HG02763 (cell line): Measurements from ENCODE around the gene CD163L1.
"Not testable (repeated sequence)": the region's sequence is repeated elsewhere in the genome, so short reads cannot be mapped to it uniquely, and the experiment has no call there.

Source experiments
- ATAC-seq: cut with Tn5 transposase; IDR thresholded peaks from one replicate; pipeline ENCODE4 v1.9.1; 2021; ENCODE audit warnings: mild to moderate bottlenecking, moderate library complexity; ENCODE audit not compliant: unreplicated experiment

CD163L1 gene

DNA sequence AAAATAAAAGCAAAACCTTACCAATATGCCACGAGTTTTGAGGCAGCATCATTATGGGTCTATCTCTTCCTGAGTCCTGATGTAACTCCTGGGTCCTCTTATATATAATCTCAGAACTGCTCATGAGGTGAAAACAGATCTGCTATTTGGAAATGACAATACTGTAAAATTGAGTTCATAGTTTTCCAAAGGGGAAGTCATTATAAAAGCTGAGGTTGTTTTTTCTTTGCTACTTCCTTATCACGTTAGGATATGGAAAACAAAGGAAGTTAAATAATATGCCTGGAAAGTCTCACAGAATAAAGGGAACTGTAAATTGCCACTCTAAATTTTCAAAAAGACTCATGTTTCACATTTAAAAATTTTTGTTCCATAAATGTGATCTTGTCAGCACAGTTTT lies at the start of gene CD163L1:
Gene CD163L1 (minus strand): TSS at position 78 of the 400 bp plus-strand sequence. CDS start 26 bp downstream, at position 52.
- ATAC-seq = no peak

- ATAC-seq = no peak
Observed at GRCh38 chr12:7493006-7493405, 49.1 kb upstream of the CD163L1 start.

- ATAC-seq = no peak
Observed at GRCh38 chr12:7486512-7486911, 42.6 kb upstream of the CD163L1 start.

DNA sequence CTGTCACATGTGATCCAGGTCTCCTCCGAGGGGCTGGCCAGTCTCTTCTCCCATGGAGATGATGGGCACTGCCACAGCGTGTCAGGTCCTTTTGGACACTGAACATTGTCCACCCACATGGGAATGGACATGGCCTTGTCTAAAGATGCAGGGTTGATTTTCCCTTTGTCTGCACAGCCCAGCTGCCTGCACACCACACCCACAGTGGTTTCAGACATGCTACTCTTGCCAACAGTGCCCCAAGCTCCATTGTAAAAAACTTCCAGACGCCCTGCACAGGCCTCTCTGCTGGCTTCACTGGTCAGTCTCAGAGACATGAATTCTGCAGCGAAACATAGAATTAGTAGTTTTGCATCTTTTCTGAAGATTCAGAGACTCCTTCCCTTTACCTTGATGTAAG lies 41.1 kb upstream of the CD163L1 start:
- no peak for ATAC-seq

GRCh38 chr12:7483343-7483742 lies 39.4 kb upstream of the CD163L1 start:
- ATAC-seq = no peak

DNA sequence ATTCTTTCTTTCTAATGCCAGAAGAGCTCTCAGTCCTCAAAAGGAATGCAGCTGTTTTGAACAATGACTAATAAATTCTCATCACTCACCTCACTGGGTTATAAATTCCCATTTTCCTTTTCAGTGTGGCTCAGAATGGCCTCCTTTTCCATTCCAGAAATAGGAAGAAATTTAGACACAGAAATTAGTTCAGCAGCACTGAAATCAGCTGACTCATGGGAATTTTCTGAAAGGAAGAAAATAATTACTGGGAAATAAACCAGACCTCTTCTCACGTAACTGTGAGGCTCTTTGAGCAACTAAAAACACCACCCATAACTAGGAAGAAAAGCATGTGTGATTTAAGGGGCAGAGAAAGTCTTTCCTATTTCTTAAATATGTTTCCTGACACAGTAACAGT lies 35.8 kb upstream of the CD163L1 start:
- no peak for ATAC-seq

DNA sequence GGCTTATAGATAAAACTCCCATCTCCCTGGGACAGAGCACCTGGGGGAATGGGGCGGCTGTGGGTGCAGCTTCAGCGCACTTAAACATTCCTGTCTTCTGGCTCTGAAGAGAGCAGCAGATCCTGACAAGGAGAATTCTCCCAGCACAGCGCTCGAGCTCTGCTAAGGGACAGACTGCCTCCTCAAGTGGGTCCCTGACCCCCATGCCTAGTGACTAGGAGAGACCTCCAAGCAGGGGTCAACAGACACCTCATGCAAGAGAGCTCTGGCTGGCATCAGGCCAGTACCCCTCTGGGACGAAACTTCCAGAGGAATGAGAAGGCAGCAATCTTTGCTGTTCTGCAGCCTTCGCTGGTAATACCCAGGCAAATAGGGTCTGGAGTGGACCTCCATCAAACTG lies 28.1 kb upstream of the CD163L1 start:
- no peak for ATAC-seq

GRCh38 chr12:7460375-7461259 lies 16.7 kb upstream of the CD163L1 start:
- ATAC-seq = no peak

DNA sequence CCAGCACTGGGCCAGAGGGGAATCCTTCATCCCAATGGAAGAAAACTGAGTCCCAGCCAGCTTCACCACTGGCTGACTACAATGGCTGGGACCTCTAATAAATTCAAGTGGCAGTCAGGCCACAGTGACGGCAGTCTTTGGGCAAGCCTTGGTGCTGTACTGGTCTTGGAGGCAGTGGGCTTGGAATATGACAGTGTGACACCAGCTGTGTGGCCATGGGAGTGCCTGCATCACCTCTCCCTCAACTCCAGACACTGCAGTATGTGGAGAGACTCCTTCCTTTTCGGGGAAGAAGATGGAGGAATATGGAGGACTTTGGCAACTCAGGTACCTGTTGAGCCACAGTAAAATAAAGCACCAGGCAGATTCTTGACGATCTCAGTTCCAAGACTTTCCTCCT lies 16.0 kb upstream of the CD163L1 start:
- no peak for ATAC-seq

DNA sequence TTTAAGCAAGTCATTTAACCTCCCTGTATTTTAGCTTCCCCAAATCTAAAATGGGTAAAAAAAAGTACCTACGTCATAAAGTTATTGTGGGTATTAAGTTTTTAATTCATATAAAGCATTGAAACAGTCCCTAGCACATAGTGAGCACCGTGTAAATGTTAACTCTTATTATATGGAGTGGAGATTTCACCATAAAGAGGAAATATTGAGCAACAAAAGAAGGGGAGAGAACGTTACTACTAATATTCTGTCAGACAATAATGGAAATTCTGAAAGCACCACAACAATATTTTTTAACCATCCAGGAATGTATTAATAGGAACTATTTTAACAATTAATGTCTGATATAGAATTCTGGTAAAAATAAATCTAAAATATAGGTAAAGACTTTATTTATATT lies 7.8 kb upstream of the CD163L1 start:
- no peak for ATAC-seq

- no peak for ATAC-seq
Observed at GRCh38 chr12:7450667-7451066, 6.7 kb upstream of the CD163L1 start.

DNA sequence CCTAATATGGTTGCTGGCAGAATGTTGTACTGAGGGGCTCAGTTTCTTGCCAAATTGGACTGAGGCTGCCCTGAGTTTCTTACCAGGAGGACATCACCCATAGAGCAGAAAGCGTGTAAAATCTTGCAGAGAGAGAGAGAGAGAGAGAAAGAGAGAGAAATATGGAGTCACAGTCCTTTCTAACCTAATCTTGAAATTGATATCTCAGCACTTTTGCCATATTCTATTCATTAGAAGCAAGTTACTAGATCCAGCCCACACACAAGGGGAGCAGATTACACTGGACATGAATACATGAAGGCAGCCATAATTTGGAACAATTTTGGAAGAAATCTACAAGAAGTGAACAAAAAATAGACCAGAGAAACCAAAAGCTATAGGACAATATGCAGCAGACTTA lies 4.1 kb upstream of the CD163L1 start:
- no peak for ATAC-seq

DNA sequence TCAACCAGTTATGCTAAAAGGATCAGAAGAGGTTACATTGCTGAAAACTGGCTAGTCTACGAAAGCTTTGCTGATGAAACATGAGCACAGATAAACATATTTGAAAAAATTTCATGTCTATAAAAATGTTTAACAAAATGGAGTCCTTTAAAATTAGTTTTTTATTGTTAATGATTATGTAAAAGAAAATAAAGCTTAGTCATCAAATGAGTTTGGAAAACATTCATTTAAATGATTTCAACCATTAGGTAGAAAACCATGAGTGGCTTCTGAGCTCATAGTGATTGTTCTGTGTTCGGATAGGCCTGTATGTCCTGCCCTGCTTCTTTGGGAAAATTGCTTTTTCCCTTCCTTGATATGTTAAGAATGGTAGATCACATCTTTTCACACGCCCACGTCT lies 584 bp upstream of the CD163L1 start:
- no peak for ATAC-seq

GRCh38 chr12:7441216-7441615 lies 2.7 kb downstream of the CD163L1 start:
- ATAC-seq = no peak

GRCh38 chr12:7439579-7440505 lies 4.1 kb downstream of the CD163L1 start:
- ATAC-seq = no peak

GRCh38 chr12:7438291-7438995 lies 5.5 kb downstream of the CD163L1 start:
- ATAC-seq = not testable (repeated sequence)

DNA sequence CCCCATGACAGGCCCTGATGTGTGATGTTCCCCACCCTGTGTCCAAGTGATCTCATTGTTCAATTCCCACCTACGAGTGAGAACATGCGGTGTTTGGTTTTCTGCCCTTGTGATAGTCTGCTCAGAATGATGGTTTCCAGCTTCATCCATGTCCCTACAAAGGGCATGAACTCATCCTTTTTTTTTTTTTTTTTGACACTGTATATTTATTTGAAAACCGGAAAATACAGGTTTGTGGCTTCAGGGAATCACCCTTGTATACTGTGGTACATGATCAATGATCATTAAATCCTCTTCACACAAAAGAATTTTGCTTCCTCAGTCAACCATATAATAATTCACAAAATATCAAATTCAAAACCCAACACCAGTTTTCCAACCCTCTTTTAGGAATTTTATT lies 6.5 kb downstream of the CD163L1 start:
- not testable (repeated sequence) for ATAC-seq

DNA sequence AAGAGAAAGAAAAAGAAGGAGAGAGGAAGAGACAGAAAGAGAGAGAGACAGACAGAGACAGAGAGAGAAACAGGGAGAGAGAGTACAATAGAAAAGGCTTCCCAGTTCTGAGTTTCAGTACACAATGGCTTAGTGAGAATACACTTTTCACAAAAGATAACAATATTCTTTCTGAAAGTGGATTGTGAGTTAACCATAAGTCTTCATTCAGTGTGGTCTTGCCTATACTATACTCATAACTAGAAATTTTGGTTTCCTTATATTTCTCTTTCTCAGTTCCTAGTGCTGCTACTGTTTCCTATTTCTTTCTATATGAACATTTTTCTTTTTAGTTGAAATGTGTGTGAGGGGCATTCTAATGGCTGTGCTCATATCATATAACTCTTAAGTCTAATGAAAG lies 9.3 kb downstream of the CD163L1 start:
- no peak for ATAC-seq

DNA sequence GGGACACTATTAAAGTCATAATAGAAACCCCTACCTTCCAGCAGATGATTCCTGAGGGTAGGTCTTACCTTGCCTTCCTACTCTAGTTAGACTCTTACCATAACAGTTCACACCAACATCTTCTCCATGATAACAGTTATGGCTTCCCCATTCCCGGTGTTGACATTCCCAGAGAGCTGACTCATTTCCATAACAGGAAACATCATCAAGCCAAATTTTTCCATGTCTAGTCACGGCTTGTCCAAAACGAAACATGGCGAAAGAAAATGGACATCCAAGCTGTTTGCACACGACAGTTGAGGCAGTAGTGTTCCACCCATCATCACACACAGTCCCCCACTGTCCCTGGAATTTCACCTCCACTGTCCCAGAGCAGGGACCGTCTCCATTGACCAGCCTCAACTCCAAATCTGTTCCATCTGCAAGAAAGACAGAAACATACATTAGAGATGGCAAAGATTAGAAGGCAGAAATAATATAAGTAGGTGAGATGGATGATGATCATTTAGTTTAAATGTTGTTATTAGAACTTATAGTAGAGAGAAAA lies 10.6 kb downstream of the CD163L1 start:
- no peak for ATAC-seq

DNA sequence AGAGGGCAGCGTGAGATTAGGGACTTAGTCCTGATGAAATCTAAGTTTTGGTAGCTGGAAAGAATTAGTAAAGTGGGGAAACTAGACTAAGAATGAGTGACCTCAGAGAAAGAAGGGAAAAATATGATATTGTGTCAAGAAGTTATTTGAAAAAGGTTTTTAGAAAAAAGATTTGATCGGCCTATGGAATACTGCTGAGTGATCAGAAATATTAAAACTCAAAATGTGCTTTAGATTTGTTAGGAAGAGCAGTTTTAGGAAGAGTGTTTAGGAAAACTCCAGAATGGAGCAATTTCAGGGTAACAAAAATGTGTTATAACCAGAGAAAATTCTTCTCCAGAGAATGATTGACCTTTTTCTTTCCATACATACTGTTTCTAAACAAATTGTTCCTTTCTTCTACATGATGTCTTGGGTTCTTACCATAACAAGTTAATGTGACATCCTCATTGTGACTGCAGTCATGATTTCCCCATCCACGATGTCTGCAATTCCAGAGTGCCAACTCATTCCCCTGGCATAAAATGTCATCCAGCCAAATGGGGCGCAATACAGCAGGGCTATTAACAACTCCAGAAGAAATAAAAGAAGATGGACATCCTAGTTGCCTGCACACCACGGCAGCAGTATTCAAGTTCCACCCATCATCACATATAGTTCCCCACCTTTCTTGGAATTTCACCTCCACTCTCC lies 11.8 kb downstream of the CD163L1 start:
- ATAC-seq = no peak
